GM19395 (cell line): ENCODE data around the gene SYT13.

Experiments used
- ATAC-seq: cut with Tn5 transposase; IDR thresholded peaks from one replicate; pipeline ENCODE4 v1.9.1; 2021; ENCODE audit warnings: mild to moderate bottlenecking, moderate library complexity; ENCODE audit not compliant: unreplicated experiment

SYT13 gene

DNA sequence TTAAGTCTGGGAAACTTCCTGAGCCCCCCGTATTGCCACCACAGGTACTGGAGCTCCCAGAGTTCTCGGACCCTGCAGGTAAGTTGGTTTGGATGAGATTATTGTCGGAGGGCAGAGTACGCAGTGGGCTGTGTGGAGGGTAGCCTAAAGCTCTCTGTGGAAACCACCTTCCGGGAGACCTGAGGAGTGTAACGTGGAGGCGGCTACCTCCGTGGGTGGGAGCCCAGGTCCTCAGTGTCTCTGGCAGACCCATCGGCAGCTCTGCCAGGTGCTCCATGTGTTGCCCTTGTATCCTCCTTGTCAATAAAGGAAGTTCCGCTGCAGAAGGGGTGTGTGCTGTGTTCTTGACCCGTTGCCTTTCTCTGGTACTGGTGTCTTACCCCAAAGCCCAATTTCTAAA lies 61.4 kb downstream of the SYT13 start:
- no peak for ATAC-seq

DNA sequence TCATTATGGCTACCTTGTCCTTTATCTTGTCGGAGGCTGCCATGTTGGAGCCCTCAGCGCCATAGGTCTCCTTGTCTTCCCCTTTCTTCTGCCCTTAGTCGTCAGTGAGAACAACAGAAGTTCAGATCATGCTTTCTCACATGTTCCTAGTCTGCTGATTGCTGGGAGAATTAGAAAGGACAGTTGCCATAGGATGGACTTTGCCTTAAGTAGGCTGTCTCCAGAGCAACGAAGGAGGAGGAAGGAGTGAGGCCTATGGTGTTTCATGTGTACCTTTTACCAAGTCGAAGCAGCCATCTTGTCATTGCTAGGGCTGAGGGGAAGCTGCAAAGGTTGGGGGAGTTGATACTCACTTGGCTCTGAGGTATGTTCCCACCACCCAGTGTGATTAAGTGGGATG lies 62.6 kb downstream of the SYT13 start:
- no peak for ATAC-seq

DNA sequence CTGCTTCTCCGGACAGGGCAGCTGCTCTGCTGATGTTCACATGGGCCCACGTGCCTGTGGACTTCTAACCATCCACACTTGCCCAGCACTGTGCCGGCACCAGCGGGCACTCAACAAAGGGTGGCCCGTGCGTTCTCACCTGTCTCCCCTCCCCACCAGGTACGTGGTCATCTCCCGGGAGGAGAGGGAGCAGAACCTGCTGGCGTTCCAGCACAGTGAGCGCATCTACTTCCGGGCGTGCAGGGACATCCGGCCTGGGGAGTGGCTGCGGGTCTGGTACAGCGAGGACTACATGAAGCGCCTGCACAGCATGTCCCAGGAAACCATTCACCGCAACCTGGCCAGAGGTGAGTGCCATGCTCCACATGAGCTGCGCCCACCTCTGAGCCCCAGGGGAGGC lies 66.7 kb downstream of the SYT13 start:
- no peak for ATAC-seq

DNA sequence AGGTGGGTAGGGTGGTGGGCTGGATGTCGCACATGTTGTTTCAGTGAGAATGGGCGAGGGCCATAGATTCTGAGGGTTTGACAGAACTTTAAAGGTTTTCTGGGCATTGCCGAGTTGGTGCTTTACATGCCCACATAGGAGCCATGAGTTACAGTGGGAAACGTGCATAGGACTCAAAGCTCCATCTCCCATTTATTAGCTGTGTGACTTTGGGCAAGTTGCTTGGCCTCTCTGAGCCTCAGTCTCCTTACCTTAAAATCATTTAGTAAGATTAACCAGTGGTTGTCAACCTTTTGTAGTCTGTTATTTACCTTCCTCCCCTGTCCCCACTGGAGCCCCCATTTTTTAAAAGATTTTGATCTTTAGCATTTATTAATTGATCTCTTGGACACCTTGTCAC lies 67.4 kb downstream of the SYT13 start:
- no peak for ATAC-seq

DNA sequence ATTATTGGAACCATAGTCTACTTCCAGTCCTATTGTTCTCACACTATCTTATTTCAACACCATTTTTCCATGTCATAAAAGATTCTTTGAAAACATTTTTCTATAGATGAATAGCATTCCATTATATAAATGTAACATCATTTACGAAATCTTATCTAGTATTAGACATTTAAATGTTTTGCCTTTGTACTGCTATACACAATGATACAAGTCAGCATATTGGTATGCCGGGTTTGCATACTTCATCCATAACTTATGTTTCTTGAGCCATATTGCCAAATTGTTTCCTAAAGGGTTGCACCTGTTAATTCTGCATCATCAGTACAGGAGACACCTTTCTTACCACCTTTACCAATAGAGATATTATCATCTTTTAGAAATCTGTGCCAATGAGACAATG lies 68.2 kb downstream of the SYT13 start:
- no peak for ATAC-seq

DNA sequence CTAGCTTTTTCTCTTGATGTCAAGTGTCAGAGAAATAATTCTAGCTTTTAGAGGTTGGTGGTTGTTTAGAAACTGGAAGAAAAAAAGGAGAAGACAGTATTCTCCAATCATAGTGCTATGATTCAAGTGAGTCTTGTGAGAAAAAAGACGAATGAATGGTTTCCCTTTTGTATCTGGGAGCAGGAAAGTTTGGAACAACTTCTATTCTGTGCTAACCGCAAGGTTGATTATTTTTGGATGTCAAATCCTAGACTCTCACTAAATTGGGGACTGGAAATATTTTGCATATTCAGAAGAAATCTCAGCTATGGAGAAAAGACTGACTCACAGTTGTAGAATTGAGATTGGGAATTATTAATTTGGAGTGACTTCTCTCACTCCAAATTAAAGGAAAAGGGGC lies 69.2 kb downstream of the SYT13 start:
- ATAC-seq = no peak

DNA sequence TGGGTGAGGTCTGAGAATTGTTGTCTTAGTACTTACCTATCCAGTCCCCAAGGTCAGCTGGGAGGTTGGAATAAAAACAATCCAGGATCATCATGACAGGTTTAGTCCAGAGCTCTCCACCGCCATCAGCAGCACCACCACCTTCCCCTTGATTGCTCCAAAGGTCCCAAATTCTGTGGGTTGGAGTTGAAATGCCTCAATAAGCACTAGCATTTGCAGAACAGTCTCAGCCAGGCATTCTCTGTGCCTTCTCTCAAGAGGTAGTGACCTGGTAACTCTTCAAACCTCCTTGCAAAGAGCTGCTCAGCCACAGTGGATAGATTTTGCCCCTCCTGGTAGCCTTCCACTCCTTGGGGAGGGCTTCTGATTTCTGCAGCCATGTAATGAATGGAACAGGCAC lies 70.1 kb downstream of the SYT13 start:
- no peak for ATAC-seq

DNA sequence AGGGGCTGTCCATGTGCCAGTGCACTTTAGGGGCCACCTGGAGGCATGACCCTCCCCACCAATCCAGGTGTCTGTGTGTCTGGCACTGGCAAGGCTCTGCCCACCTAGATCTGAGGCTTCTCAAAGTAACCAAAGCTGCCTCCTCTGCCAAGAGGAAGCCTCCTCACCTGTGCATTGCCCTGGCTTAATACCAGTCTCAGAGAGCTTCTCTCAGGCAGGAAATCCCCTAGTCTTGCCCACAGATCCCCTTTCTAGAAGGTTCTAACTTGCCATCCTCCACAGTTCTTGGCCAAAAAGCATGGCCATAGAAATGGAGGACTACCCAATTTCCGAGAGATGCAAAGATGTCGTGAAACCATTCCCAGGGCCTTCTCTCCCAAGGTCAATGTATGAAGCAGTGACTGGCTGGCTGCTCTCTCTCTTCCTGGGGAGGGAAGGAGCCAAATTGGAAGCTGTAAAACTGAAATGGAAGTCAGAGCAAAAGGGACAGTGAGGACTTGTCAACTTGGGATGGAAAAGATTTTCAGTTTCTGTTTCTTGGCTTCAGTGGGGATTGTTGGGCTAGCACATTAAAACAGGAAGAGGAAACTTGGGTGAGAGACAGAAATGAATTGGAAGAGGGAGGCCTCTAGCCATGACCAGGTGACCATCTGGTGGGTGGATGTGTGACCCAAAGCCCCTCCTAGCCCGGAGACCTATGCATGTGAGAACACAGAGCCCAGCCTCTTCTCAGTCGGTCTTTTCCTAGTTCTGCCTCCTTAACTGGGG lies 70.9 kb downstream of the SYT13 start:
- ATAC-seq = no peak

DNA sequence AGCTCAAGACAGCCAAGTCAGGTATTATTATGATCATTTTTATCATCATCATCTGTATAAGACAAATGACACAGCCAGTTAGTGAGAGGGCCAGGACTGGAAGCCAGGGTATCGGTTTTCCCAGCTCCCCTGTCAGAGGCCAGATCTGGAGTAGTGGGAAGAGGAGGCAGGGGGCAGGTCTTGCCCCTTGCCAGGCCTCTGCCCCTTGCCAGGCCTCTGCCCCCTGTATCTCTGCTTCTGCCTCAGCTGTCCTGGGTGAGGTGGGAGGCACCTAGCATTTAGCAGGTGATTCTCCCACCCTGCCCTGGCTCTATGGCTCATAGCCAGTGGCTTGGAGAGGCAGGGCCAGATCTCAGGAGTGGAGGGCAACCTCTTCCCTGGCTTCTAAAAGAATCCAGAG lies 72.4 kb downstream of the SYT13 start:
- ATAC-seq = no peak

DNA sequence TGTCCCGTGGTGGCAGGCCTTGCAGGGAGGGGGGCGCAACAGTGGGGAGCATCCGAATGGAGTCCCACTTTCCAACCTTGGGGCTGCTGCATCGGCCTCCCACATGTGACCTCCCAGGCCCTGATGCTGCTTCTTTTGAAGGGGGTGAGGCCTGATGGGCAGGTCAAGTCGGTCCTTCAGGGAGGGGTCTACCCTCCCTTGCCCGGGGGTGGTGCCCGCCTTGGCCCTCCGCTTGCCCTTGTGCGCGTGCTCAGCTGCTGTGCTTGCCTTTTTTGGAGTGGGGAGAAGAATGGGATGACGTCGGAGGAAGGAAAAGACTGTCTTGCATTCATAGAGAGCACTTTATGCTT lies 72.8 kb downstream of the SYT13 start:
- ATAC-seq = no peak

DNA sequence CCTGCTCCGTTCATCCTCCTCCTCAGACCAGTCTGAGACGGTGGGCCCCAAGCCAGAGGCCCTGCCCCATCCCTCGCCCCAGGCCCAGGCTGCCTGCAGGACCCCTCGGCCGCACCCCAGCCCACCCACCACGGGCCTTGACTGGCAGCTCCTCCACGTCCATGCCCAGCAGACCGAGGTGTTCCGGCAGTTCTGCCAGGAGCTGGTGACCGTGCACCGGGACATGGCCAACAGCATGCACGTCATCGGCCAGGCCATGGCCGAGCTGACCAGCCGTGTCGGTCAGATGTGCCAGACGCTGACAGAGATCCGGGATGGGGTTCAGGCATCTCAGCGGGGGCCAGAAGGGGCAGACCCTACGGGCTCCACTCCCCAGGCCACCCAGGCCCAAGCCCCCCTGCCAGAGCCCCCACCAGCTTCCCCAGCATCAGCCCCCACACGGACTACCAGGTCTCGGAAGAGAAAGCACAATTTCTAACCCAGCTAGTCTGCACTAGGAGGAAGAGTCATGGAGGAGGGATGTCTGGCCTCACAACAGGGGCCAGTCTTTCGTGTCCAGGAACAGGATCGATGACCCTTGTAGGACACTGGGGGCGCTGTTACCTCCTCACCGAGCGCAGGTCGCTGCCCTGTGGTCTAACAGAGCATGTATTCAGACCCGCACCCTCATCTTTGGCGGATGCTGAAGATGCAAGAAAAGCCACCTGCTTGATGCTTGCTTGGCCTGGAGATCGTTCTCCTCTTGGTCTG lies 73.4 kb downstream of the SYT13 start:
- ATAC-seq = no peak

DNA sequence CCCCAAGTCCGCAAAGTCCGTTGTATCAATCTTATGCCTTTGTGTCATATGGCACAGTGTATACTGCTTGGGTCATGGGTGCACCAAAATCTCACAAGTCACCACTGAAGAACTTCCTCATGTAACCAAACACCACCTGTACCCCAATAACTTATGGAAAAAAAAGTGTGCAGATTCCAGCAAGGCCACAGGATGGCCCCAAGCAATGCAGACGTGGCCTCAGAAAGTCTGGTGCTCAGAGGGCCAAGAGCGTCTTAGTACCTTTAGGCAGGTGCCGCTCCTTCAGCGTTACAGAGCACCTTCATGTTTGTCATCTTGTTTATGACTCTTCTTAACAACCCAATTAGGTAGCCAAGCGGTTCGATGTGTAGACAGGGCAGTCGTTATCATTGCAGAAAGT lies 74.4 kb downstream of the SYT13 start:
- ATAC-seq = no peak

DNA sequence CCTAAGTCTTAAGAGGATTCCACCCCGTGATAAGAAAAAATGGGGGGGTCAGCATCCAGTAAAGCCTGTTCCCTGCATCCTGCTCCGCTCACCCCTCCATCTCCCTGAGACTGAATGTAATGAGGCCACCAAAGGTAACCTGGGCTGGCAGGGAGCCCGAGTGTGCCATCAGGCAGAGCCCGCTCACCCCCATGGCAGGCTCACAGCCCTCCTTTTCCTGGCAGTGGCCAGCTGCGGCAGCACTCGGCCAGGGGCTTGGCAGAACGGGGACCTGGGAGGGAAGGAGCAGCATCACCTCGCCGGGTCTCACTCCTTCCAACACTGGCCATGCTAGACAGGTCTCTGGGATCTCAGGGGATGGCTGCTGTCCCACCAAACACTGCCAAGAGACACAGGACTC lies 75.3 kb downstream of the SYT13 start:
- ATAC-seq = no peak

DNA sequence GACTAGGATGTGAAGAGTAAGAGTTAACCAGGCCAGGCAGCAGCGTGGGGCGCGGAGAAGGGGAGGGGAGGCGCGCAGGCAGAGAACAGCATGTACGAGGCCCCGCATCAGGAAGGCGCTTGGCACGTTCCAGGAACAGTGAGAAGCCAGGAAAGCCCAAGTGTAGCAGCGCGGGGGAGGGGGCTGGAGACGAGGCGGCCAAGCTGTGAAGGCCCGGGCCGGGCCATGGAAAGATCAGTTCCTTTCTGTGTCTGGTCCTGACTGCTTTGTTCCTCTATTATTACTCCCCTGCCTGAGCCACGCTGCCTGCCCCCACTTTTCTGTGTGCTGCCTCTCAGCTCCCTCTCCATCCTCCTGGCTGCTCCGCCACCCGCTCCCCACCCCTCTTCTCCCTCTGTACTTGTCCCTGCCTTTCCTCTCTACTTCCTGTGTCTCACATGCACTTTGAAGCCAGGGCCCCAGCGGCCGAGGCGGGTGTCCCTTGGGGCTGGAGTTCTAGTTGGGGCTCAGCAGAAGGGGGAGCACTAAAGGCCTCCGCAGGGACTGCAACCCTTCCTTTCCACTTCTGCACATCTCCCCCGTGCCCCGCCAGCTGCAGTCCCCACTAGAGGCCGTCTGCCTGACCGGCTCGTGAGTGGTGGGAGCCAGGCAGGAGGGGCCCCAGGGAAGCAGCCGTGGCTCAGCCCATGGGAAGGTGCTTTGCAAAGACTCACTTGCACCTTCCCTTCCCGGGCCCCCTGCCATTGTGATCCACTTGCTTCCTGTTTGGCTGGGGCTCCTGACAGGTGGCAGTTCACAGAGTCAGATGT lies 76.0 kb downstream of the SYT13 start:
- ATAC-seq = no peak

DNA sequence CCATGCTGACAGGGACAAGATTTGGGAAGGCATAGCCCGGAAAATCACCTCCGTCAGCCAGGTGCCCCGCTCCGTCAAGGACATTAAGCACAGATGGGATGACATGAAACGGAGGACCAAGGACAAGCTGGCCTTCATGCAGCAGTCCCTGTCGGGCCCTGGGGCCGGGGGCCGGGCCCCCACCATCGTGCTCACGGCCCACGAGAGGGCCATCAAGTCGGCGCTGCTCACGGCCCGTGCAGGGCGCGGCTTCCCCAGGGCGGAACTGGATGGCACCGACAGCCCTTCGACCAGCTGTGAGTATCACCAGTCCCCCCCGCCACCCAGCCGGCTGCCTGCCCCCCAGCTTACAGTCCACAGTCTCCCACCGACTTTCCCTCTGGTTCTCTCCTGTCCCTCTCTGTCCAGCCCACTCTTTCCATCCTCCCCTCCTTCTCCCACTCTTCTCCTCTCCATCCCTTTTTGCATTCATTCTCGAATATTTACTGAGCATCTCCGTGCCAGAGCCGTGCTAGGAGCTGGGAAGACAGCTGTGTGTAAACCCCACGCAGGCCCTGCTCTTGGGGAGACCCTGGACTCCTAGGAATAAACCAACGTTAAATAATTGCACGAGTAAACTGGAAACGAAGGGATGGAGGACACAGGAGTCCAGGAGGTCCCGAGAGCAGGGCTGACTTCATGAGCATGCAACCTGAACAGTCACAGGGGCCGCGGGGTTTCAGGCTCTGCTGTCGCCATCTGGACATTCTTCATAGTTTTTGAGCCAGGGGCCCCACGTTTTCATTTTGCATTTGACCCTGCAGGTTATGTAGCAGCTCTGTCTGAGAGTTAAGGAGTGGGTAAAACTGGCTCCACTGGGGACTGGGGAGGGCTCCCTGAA lies 76.9 kb downstream of the SYT13 start:
- no peak for ATAC-seq

DNA sequence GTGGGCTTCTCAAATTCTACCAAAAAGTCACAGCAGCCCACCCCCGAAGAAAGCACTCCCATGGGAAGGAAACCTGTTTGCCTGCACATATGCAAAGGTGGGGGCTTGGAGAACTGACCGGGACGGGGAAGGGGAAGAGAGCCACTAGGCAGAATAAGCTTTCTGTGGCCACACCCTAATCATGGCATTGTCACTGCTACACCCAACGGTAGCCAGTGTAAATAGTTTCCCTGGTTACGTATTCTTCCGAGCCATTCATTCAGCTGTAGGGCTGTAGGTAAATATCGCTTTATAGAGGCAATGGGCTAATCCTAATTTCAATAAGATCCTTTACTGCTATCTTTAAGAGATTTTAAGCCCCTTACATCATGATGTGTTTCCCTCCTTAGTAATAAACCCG lies 78.0 kb downstream of the SYT13 start:
- ATAC-seq = no peak

DNA sequence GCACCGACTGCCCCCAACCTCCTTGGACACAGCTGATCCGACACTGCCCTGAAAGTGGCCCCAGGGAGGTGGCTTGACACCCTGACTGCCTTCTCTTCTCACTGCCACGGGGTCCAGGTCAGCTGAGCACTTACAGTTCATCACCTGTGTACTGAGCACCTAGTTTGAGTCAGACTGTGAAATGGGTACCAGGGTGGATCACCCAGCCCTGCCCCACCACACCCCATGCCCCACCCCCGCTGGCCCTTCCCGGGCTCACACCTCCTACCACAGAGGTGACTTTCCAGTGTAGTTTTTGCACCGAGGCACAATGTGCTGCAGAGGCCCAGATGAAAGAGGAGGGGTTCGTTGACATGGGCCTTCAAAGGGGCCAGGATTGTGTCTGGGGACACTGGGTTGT lies 80.2 kb downstream of the SYT13 start:
- ATAC-seq = no peak

DNA sequence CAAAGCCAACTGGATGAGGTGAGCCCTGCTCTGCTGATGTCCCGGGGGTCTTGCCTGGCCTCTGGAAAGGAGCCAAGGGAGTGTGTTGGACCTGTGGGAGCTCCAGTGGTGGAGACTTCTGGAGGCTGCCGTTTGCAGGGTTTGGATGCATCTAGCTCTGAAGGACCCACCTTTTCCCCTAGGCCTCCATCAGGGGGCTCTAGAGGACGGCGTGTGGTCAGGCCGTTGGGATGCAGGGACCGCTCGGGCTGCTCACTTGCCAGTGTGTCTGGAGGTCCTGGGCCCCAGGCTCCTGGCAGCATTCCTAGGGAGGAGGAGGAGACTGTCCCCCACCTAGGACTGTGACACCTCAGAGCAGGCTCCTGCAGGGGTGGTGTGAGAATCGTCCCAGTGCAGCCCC lies 81.4 kb downstream of the SYT13 start:
- ATAC-seq = no peak

DNA sequence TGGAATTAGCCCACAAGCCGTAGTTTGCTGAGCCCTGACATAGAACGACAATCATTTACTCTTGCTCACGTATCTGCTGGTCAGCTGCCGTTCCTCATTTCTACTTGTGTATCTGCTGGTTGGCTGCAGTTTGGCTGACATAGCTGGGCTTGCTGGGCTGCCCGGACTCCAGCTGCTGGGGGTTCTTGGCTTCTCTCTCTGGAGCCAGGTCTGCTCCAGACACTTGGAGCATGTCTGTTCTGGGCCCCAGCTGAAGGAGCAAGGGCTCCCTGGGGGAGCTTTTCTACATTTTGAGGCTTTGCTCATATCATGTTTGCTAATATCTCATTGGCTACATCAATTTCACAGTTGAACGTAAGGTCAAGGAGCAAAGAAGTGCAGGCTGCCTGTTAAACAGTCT lies 92.4 kb downstream of the SYT13 start:
- no peak for ATAC-seq
